HFFc6 (cell line): ENCODE results near the gene SPSB4. TPM values are rescaled to one million over a fixed set of nuclear protein-coding genes. Genes with fewer than 3 reads are reported as not detected.

Source experiments
- DNase-seq: peaks from one replicate; pipeline ENCODE4 v3.0.0-alpha.2; 2018
- H3K27ac Mint-ChIP-seq: 2 replicates; pipeline ENCODE4 v1.8.0; 2020; ENCODE audit warnings: mild to moderate bottlenecking, mixed read lengths
- H3K27me3 Mint-ChIP-seq: 2 replicates; pipeline ENCODE4 v1.8.0; 2021; ENCODE audit warnings: mild to moderate bottlenecking, moderate library complexity, mixed read lengths; ENCODE audit not compliant: insufficient read depth
- H3K36me3 Mint-ChIP-seq: 2 replicates; pipeline ENCODE4 v1.8.0; 2021; ENCODE audit warnings: low read depth, mixed read lengths
- H3K4me1 Mint-ChIP-seq: 2 replicates; pipeline ENCODE4 v1.8.0; 2020; ENCODE audit warnings: low read depth, mixed read lengths
- H3K4me3 Mint-ChIP-seq: 2 replicates; pipeline ENCODE4 v1.8.0; 2020; ENCODE audit warnings: mild to moderate bottlenecking, moderate library complexity, mixed read lengths
- H3K9me3 Mint-ChIP-seq: 2 replicates; pipeline ENCODE4 v1.8.0; 2020; ENCODE audit warnings: mild to moderate bottlenecking, mixed read lengths
- CTCF ChIP-seq: fragments of 200-600 bp; sonication (generic); IDR thresholded peaks from 2 replicates; pipeline ENCODE4 v1.5.0; 2021; ENCODE audit warnings: antibody characterized with exemption, mild to moderate bottlenecking
- total RNA-seq, 6 experiments: library from RNA; stranded (reverse); fragmentation: NEBNext Ultra II Directional; extraction: Animal tissue kit (Norgen Biotek cat#: 25700); gene quantifications; 2 replicates in 1 of 6; 3 replicates in 5 of 6; pipeline ENCODE4 v1.2.3, GENCODE V29; 2021

SPSB4 gene
- total RNA-seq, 6 experiments from 2014 or later, result not detected

- Mint-ChIP-seq H3K27me3 (peaks cover 5% of the 10 kb centered on the region), H3K9me3 (no peaks in the 10 kb centered on the region), H3K36me3 (no peaks in the 10 kb centered on the region), H3K27ac (no peak overlapping the region), H3K4me1 (no peaks in the 10 kb centered on the region), H3K4me3 (no peak overlapping the region)
- TF ChIP-seq CTCF, result no peak
- no peak for DNase-seq
Observed at GRCh38 chr3:141174674-141175073, 123.5 kb downstream of the SPSB4 start.

DNA sequence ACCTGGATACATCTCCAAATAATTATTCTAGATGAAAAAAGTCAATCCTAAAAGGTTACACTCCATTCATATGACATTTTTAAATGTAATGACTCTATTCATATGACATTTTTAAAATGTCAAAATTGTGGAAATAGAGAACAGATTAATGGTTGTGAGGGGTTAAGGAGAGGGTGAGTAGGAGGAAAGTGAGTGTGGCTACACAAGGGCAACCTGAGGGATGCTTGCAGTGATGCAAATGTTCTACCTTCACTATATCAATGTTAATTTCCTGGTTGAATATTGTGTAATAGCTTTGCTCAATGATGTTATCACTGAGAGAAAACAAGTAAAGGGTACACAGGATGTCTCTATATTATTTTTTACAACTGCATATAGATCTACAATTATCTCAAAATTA is 125.6 kb downstream of the SPSB4 start:
- TF ChIP-seq CTCF, result no peak
- no peaks in the 10 kb centered on the region for H3K9me3 Mint-ChIP-seq
- H3K27me3 Mint-ChIP-seq, result peaks cover 5% of the 10 kb centered on the region
- no peaks in the 10 kb centered on the region for H3K36me3 Mint-ChIP-seq
- H3K4me3 Mint-ChIP-seq, result no peak overlapping the region
- DNase-seq, result no peak
- no peaks in the 10 kb centered on the region for H3K4me1 Mint-ChIP-seq
- no peak overlapping the region for H3K27ac Mint-ChIP-seq

GRCh38 chr3:141178026-141178425 is 126.9 kb downstream of the SPSB4 start:
- H3K27ac Mint-ChIP-seq, result no peak overlapping the region
- DNase-seq, result no peak
- no peak for TF ChIP-seq CTCF
- no peaks in the 10 kb centered on the region for H3K36me3 Mint-ChIP-seq
- no peak overlapping the region for H3K4me3 Mint-ChIP-seq
- H3K27me3 Mint-ChIP-seq, result peaks cover 6% of the 10 kb centered on the region
- H3K9me3 Mint-ChIP-seq, result no peaks in the 10 kb centered on the region
- H3K4me1 Mint-ChIP-seq, result no peaks in the 10 kb centered on the region

DNA sequence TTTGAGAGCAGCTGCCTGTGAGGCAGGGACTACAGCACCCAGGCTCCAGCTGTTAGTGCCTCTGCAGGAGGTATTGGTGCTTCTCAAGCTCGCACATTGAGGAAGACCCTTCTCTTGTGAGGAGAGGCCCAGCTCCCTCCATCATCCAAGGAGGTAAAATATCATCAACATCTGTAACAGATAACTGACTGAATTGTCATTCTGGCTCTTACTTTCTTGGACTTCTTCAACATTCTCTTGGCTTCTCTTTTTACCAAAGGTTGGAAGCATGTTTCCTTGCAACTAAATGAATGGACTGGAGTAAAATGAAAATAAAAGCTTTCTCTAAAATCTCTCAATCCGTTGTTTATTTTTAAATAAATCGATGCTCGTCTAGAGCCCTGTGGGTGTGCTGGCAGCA is 127.4 kb downstream of the SPSB4 start:
- H3K27me3 Mint-ChIP-seq, result peaks cover 6% of the 10 kb centered on the region
- H3K27ac Mint-ChIP-seq, result no peak overlapping the region
- no peak for TF ChIP-seq CTCF
- H3K36me3 Mint-ChIP-seq, result no peaks in the 10 kb centered on the region
- H3K4me1 Mint-ChIP-seq, result no peaks in the 10 kb centered on the region
- no peaks in the 10 kb centered on the region for H3K9me3 Mint-ChIP-seq
- no peak overlapping the region for H3K4me3 Mint-ChIP-seq
- DNase-seq, result no peak

GRCh38 chr3:141179983-141180382 is 128.8 kb downstream of the SPSB4 start:
- no peaks in the 10 kb centered on the region for H3K4me1 Mint-ChIP-seq
- H3K9me3 Mint-ChIP-seq, result no peaks in the 10 kb centered on the region
- no peak overlapping the region for H3K27ac Mint-ChIP-seq
- H3K4me3 Mint-ChIP-seq, result no peak overlapping the region
- no peaks in the 10 kb centered on the region for H3K36me3 Mint-ChIP-seq
- TF ChIP-seq CTCF, result no peak
- no peak for DNase-seq
- H3K27me3 Mint-ChIP-seq, result peaks cover 6% of the 10 kb centered on the region

GRCh38 chr3:141181196-141181595 is 130.0 kb downstream of the SPSB4 start:
- H3K4me3 Mint-ChIP-seq, result no peak overlapping the region
- H3K36me3 Mint-ChIP-seq, result no peaks in the 10 kb centered on the region
- H3K27me3 Mint-ChIP-seq, result peaks cover 9% of the 10 kb centered on the region
- no peaks in the 10 kb centered on the region for H3K4me1 Mint-ChIP-seq
- DNase-seq, result no peak
- no peak for TF ChIP-seq CTCF
- H3K27ac Mint-ChIP-seq, result no peak overlapping the region
- no peaks in the 10 kb centered on the region for H3K9me3 Mint-ChIP-seq
